ENCODE data around the gene TPD52L1. TPM values are rescaled to one million over a fixed set of nuclear protein-coding genes. Genes with fewer than 3 reads are reported as not detected.

Gene TPD52L1
- total and polyA plus RNA-seq, 2 of the 13 experiments (the other 11 are each of a cell fraction or from before 2014, with no cell fraction given), result 0.49 to 0.53 TPM

- no peaks in the 10 kb centered on the region for H3K27me3 ChIP-seq (ENCODE audit: control insufficient read depth in 1 of 2, insufficient read depth in 2 of 2, low read length in 2 of 2)
- H3K4me3 ChIP-seq (replicated peaks in 1 of 3; ENCODE audit: insufficient read depth in 1 of 3, low read depth in 2 of 3, low read length in 3 of 3), result no peak overlapping the region
- no peak overlapping the region for H3K27ac ChIP-seq (ENCODE audit: extremely low read length, insufficient read depth, low read length)
- H3K79me2 ChIP-seq (ENCODE audit: insufficient read depth, low read length), result no peaks in the 10 kb centered on the region
- no peak for DNase-seq (ENCODE audit: low spot score)
- in situ Hi-C loops (cut with HindIII; ENCODE audit: extremely low pct_ligation_motif_present, low pct_unique_long_range_greater_than_20kb), result no loop called here
- ChIA-PET POLR2A (no interaction called here), CTCF (ENCODE audit: low intra/inter-chr PET ratio, low total read pairs) (no interaction called here)
- no peak overlapping the region for H2AFZ ChIP-seq (ENCODE audit: low read length)
- H3K4me1 ChIP-seq (ENCODE audit: insufficient read depth, low read length), result no peaks in the 10 kb centered on the region
- no peaks in the 10 kb centered on the region for H3K36me3 ChIP-seq (replicated peaks in 1 of 2; ENCODE audit: control insufficient read depth in 1 of 2, insufficient read depth in 2 of 2, low read length in 2 of 2)
- no peak overlapping the region for H3K4me2 ChIP-seq (ENCODE audit: low read depth, low read length)
- H3K9ac ChIP-seq (ENCODE audit: insufficient read depth, low read depth, low read length), result no peak overlapping the region
- FAIRE-seq, result no peak
- no TSS peak for BruUV-seq (replicated peaks)
- no peaks in the 10 kb centered on the region for H4K20me1 ChIP-seq (ENCODE audit: insufficient read depth, low read length)
- ATAC-seq, result no peak
- 24% methylated on average over 4 of the region's 4 CpGs for WGBS (ENCODE audit: low lambda C conversion rate)
- intact Hi-C loops (cut with micrococcal nuclease; ENCODE audit: unreplicated experiment), result loop anchor here (5.0 to 10.0 kb wide), 2 partner anchors 112 to 574 kb away; partner anchors contain the start of gene HDDC2
- H3K9me3 ChIP-seq (ENCODE audit: low read length), result no peaks in the 10 kb centered on the region
- TF ChIP-seq SMAD3 (CRISPR knock-in tag; IDR thresholded peaks at IDR 0.05) (no peak), ZBTB40 (IDR thresholded peaks at IDR 0.05) (no peak), ZBTB40 (CRISPR knock-in tag; IDR thresholded peaks at IDR 0.05) (no peak), THAP11 (CRISPR knock-in tag; IDR thresholded peaks at IDR 0.05) (no peak), MED13 (CRISPR knock-in tag; IDR thresholded peaks at IDR 0.05) (no peak), RXRB (CRISPR knock-in tag; IDR thresholded peaks at IDR 0.05; ENCODE audit: borderline replicate concordance) (no peak), ZNF558 (CRISPR knock-in tag; IDR thresholded peaks at IDR 0.05; ENCODE audit: borderline replicate concordance) (no peak), ZNF296 (CRISPR knock-in tag; conservative IDR thresholded peaks at IDR 0.05) (no peak)
Measured at GRCh38 chr6:125190667-125191066, 37.1 kb downstream of the TPD52L1 start.
